Left kidney (tissue), 2 donors: Measurements from ENCODE around the gene EYA4. TPM values are rescaled to one million over a fixed set of nuclear protein-coding genes. Genes with fewer than 3 reads are reported as not detected.
A peak's percentile ranks its signal among the peaks of the same experiment; 100 is the strongest.

ENCODE experiments used
- DNase-seq: peaks from one replicate; pipeline ENCODE4 v3.0.0-alpha.2; 2013
- polyA plus RNA-seq: library from polyadenylated mRNA; unstranded; fragments of 120-200 nt; gene quantifications from one replicate; pipeline ENCODE4 v1.2.1, GENCODE V29; 2013; ENCODE audit not compliant: insufficient read length

EYA4 gene
- polyA plus RNA-seq, 1 donor: 15.3 TPM

DNA sequence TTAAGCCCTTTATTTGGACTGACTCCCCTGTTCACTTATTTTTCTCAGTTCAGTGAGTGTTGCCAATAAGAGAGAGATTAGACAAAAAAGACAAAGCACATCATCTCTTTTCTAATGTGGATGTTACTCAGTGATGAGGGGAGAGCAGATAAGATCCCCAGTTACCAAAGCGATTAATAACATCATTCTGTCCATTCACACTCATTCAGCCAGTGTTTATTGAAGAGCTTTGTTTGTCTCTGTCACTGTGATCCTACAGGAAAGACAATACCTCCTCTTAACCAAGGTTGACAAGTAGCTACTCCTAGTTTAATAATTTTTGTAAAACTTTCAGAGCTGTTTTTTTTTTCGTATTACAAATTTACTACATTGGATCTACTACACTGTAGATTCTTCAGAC is 163.0 kb downstream of the EYA4 start:
- DNase-seq: no peak

DNA sequence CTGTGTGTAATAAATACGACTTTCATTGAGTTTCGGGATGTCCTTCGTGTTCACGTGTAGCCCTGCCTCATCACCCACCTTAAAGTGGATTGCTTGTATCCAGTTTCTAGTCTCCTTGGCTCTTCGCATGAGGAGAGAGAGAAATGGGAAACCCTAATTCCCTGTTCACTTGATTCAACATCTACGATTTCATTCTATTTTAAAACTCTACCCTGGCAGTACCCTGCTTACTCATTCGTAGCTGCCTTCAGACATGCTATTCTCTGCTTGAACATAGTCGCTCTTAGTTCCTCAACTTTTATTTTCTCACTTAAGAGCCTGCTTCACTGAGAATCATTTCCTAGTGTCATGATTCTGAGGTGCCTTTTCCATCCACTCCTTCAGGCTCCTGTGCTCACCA is 163.6 kb downstream of the EYA4 start:
- DNase-seq: no peak

DNA sequence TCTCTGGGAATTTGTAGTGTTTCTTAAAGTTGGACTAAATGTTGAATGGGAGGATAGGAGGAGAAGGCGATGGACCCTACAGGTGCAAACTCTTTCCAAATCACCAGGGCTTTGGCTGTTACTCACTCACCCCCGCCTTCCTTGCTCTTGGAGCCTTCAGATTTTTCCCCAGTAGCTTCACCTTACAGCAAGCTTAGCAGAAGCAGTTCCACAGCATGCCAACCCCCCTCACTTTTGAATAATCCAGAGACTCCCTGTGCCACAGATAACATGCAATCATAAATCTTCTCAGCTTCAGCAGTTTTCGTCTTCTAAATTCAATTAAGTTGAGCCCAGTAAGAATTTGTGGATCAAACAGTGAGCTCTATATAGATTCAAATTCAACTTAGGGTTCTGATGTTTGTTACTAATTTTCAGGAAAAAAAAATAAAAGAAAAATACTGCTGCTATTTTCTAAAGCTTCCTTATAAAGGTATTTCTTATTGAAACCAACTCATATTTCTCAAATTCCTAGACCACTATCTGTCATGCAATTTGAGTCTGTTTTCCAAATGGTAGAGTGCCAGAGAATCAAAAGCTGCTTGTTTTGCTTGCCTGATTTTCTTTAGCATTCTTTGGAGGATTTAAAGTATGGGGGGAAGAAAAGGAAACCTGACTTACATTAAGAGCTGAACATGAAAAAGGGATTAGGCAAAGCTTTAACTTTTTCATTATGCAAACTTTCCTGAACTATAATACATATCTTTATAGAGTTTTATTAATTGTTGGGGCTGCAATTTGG is 166.4 kb downstream of the EYA4 start:
- DNase-seq: no peak

DNA sequence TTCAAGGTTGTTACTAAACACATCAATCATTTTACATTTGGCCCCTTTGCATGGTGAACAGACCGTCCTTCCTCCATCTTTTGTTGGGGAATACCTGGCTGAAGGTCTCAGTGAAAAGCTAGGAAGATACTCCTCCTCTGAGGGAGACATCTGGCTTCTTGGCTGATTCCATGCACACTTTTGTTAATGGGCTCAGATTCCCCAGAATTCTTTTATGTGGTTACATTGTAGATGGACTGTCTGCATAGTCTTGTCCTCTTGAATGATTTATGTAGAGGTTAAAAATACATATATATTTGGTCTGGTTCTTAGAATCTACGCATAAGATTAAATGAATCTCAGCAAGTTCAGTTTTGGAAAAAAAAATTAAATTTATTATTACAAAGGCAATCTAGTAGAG is 167.0 kb downstream of the EYA4 start:
- no peak for DNase-seq

DNA sequence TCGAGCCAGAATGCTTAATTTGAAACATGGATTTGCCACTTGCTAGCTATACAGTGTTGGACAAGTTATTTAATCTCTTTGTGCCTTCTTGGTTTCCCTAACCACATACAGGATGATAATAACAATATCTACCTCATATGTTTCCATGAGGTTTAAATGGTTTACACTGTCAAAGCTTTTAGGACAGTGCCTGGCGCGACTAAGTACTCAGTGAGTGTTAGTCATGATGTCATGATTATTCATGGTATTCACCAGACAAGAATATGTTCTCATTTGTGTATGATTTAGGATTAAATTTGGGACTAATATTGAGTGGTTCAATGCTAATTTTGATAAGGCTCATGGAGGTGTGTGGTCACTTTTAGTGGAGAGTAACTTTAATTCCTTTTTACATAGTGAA is 167.4 kb downstream of the EYA4 start:
- no peak for DNase-seq

DNA sequence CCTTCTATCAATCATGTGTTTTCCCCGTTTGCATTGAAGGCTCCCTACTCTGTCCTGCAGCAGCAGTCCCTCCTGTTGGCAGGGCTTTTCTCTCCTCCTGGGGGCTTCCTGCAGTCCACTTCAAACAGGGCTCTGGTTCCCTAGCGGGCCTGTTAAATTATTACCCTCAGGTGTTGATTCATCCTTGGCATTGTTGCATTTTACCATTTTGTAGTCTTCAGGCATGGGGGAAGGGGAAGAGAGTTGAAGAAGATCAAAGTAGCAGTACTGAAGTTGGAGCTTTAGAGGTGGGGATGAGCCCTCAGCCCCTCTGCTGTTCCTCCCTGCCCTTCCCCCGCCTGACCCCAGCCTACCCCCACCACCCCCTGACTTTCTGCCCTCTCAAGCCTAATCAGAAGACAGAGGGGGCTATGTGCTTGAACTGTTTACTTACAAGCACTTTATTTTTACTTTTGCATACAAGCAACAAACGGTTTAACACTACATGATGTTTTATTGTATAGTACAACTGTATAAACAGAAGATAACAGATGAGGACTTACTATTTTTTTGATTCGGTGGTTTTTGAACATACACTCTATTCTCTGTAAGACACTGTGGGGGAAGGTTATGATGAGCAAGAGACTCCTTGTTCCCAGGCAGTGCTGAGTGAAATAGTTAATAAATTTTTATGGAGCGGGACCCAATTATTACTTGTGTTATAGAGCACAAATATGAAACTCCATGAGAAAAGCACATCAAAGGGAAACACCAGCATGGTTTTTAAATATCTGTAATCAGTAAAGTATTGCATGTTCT is 169.7 kb downstream of the EYA4 start:
- DNase-seq: no peak

DNA sequence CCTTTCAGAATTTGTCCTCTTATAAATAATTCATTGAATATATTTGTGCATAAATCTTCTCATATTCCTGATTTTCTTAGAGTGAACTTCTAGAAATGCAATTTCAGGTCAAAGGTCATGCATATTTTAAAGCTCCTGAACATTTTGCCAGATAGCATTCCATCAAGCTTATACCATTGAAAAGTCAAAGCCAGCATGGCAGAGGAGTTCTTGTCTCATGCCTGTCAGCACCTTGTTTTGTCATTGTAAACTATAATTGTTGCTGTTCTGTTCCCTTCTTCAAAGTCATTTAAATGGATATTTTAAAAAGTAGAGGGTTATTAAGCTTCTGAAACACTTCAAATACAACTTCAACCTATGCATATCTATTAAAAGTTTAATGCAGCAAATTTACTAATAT is 170.6 kb downstream of the EYA4 start:
- no peak for DNase-seq

DNA sequence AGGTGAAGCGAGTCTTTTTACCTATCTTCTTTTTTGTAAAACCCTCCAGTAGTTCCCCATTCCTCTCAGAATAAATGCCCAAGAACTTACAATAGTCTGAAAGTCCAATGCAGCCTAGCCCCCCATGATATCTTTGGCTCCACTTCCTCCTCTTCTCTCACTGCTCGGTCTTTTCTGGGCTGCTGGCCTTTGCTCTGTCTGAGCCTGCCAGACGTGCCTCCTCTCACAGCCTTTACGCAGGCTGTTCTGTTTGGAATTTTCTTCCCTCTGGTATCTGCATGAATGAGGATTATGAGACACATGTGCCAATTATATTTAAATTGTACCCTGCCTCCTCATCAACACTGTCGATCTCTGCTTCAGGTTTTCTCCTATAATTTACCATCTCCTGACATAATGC is 174.1 kb downstream of the EYA4 start:
- no peak for DNase-seq

DNA sequence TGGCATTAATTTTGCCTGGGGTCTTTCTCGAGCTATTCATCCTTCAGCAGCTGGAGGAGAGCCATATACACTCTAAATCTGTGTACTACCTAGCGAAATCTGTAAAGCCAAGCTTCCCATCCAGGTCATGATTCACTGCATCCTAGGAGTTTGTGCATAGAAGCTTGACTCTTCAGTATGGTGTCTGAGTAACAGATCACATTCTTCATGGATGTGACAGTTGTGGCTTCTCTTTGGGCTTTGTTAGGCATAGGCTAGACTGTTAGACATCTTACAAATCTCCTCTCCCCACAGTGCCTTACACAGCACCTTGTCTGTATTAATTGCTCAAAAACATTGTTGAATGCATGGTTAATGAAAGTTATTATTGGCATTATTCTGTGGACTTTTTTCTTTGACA is 177.0 kb downstream of the EYA4 start:
- DNase-seq: no peak

DNA sequence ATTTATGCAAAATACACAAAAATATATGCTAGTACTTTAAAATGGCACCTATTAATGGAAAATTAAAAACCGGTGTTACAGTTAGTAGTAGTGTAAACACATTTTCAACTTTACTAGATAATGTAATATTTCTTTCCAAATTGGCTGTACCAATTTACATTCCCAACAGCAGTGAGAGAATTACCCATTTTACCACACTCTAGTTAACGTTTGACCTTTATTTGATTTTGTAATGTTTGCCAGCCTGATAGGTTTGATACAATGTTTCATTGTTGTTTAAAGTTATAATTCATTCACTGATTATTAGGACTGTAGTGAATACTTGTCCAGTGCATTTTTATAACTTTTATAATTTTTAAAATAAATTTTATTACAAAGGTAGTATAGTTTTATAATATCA is 182.1 kb downstream of the EYA4 start:
- no peak for DNase-seq

DNA sequence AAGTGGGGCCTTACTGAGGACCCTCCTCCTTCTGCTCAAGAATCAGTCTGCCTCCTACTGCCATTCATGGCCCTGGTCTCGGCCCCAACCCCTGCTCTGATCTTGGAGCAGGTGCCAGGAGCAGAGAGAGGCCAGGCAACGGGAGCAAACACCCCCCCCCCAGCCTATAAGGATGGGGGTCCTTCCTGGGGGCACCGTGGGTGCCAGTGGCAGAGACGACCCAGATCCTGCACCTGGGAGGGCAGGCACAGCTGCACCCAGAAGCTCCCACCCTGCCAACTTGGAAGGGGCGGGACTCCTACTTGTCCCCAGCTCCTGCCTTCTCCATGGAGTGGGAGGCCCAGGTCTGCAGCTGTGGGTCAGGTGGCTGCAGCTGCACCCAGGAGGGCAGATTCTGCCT is 183.2 kb downstream of the EYA4 start:
- DNase-seq: no peak

DNA sequence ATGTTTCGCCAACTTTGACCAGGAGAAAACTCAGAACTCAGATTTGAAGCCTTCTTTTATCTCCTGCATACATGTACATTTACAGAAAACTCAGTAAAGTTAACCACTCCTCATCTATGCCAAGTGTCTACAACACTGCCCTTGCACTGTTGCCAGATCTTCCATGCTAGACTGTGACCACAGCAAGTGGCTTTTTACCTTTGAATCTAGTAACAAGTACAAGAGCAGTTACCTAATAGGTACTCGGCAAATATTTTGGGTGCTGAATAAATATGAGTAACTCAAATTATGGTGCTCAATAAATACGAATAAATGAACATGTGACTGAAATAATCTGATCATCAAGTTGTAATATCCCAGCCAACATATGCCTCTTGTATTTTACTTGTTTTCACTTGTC is 184.9 kb downstream of the EYA4 start:
- no peak for DNase-seq

DNA sequence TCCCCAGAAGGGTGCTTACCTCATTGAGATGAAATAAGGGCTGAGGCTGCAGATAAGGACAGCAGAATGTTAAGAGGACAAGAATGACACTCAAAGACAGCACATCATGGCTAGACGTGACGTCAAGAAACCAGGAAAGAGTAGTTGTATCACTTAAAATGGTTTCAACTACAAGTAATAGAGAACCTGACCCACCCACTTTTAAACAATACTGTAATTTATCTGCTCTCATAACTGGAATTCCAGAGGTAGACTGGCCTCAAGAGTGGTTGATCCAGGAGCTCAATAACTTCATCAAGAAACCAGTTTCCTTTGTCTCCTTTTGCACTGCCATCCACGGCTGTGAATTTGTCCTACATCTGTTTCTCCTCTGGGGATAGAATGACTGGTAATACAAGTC is 187.1 kb downstream of the EYA4 start:
- no peak for DNase-seq

DNA sequence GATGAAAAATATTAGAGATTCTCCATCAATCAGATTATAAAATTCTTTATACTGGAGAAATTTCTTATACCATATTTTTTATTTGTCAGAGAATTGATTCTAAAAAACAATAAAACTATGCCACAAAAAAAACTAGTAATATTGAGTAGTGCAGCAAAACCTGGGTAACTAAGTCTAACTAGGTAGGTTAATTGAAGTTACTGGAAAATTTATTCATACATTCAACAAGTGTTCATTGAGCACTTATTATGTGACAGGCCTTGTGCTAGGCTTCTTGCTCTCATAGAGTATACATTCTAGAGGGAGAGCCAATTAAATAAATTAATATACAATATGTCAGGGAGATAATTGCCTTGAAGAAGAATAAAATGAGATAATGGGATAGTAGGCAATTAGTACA is 189.4 kb downstream of the EYA4 start:
- no peak for DNase-seq

DNA sequence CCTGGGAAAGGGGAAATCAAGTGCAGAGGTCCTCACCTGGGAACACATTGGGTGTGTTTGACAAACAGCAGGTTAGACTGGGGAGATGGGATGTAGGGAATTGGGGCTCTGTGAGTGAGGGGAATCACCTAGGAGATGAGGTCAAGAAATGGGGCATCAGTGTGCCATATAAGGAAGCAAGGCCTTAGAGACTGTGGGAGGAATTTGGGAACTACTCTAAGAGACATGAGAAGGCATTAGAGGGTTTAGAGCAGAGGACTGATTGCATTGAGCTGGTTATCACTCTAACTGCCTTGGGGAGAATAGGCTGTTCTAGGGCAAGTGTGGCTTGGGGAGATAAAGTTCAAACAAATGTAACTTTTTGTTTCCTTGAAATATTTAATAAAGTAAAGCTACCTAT is 189.9 kb downstream of the EYA4 start:
- DNase-seq: no peak

DNA sequence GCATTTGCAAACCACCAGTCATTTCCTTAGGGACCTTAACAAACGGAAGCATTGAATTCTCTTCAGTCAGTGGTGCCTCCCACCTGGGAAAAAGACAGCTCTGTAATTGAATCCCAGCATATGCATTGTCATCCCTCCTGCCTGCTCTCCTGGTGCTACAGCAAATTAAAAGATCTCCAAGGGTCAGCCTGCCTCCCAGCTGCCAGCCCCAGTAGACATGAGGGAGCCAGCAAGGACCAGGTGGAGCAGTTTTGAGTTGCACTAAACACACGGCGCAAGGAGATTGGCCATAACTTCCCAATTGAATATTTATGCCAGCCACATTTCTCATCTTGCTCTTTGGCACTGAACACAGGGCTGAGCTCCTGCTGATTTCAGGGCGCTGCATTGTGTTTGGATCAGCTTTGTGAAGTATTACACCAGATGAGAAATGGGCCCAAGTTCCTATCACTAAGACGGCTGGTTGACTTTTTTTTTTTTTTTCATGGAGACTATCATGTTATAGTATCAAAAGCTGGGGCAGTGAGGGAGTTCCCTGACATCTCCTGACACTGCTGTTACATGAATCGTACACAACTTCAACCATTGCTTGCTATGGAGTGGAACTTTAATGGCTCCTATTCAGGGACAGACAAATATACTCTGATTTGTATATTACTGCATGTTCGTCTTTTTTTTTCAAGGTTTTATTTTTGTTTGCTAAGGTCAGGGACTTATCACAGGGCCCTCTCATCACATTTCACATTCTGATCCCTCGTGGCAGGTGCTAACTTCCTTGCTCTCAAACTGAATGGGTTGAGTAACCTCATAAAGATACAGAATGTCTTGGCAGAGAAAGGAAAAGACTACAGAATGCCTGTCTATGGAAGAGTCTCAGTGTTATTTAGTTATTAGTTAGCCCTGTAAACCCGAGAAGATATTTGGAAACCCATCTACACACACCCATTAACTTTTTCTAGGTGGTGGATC is 191.1 kb downstream of the EYA4 start:
- DNase-seq: peak; percentile 41

DNA sequence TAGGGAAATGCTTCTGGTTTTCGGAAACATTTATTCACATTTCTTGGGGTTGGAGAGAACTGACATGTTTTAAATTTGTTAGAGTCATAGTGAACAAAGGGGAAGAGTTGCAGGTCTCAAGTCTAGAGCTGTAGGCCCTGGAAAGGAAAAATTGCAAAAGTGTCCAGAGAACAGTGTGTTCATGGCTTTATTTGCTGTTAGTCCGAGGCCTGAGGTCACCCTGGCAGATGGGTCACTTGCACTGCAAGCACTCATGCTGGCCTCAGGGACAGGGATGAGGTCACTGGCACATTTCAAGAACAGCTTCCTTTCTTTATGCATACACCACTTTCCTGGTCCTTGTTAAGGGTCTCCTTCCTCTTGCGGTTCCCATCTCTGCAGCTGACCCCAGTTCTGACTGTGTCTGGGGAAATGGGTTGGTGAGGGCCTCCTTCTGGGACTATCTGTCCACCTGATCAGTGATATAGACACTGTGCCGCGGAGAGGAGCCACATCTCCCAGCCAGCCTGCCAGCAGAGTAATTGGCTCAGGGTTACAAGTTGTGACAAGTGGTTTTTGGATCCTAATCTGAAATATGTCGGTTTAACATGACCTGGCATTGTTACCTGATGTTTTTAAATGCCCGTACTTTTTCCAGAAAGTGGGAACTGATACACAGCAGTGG is 194.0 kb downstream of the EYA4 start:
- no peak for DNase-seq

DNA sequence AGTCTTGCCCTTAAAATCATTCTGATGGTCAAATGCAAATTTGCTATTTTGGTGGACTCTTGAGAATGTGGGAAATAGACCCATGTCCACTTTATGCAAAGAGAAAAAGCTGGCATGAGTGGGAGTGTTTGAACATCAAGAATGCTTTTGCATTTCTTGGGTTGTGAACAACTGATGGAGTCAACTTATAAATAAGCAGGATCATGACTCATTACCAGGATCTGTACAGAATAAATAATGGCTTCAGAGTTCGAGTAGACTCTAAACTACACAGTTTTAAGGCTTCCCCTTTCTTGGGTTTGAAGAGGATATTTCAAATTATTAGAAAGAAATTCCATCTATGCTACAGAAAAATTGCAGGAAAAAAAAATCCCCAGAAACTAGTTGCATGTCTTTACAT is 195.5 kb downstream of the EYA4 start:
- DNase-seq: no peak

DNA sequence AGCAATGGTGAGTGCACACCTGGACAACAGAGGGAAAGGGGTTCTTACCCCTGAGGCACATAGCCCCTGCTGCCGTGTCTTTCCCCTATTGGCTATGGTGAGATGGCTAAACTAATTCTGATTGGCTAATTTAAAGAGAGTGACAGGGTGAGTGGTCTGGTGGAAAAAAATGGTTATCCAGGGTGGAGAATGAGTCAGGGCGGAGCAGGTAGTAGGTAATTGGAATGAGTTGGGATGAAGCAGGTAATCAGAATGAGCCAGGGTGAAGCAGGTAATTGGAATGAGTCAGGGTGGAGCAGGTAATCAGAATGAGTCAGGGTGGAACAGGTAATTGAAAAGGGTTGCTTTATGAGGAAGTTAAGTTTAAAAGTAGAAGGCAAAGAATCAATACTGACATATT is 200.3 kb downstream of the EYA4 start:
- no peak for DNase-seq

DNA sequence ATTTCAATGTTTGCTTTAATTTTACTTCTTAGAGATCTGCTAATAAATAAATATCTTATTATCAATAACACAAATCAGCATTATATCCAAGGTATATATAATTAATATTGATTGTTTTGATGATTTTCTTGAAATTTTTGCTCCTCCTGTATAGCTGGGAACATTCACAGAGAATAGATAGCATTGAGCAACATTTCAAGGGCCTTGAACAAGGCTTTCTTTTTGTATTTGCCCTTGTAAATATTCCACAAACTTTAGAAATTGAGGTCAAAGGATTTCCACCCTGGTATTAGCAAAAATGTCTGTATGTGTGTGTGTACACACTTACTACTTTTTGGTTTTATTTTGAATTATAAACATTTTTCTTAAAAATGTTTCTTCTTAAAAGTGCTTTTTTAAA is 205.6 kb downstream of the EYA4 start:
- DNase-seq: no peak

DNA sequence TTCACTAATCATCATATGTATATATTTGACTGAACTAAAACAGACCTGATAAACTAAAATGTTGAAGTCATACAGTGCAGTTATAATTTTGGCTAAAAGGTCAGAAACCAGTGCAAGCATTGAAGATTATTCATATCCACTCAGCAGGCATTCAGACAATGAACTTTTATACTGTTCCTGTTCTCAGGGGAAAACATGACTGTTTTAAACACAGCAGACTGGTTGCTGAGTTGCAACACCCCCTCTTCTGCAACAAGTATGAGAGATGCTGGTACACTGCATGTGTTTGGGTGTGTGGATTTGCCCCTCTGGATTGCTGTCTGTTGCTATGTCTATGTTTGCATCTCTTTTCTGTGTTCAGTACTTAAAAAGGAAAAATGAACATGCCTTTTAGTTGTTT is 206.8 kb downstream of the EYA4 start:
- no peak for DNase-seq

DNA sequence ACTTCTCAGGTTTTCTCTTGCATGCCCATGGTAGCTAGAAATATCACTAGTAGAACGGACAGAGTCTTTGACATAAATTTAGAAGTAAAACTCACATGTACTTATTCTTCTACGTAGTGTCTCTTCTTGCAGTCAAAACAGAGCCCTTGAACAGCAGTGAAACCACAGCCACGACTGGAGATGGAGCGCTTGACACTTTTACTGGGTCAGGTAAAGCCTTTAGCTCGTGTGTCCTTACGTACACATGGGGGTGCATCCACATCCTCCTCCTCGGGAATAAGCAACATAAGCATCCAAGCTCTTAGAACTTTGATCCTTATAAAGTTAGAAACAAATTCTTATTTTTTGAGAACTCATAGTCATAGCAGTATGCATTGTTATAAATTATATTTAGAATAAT is 215.3 kb downstream of the EYA4 start:
- DNase-seq: peak; percentile 18
